Tibial artery (tissue), 4 donors: ENCODE data around the gene C1GALT1.

ENCODE experiments used
- DNase-seq, 2 donors: peaks; one replicate each; pipeline ENCODE4 v3.0.0-alpha.2; 2019
- H3K27ac ChIP-seq, 2 donors: fragments of 200-600 bp; sonication (generic) in 1 of 2; 1 replicate in 1 of 2; 2 replicates in 1 of 2; pipeline ENCODE4 v1.5.1; 2018 to 2019; ENCODE audit warnings: mild to moderate bottlenecking in 1 of 2
- H3K27me3 ChIP-seq, 2 donors: fragments of 200-600 bp; sonication (generic) in 1 of 2; one replicate each; pipeline versions ENCODE4 v1.5.1 to v1.6.0; 2016 to 2019
- H3K36me3 ChIP-seq, 3 donors: fragments of 200-600 bp; sonication (generic) in 2 of 3; one replicate each; pipeline ENCODE4 v1.5.1; 2016 to 2019; ENCODE audit warnings: mild to moderate bottlenecking in 2 of 3
- H3K4me1 ChIP-seq, 4 donors: fragments of 200-600 bp; sonication (generic) in 2 of 4; 1 replicate in 3 of 4; 2 replicates in 1 of 4; pipeline ENCODE4 v1.5.1; 2016 to 2019
- H3K4me3 ChIP-seq, 2 donors: fragments of 200-600 bp; sonication (generic) in 1 of 2; 1 replicate in 1 of 2; 2 replicates in 1 of 2; pipeline ENCODE4 v1.5.1; 2018 to 2019; ENCODE audit warnings: mild to moderate bottlenecking in 2 of 2
- H3K9me3 ChIP-seq, 3 donors: fragments of 200-600 bp; sonication (generic) in 1 of 3; one replicate each; pipeline ENCODE4 v1.5.1; 2016 to 2019
- intact Hi-C: fragments of 100-400 bp; cut with DNase I; formaldehyde crosslinking; loops from one replicate; pipeline ENCODE4 v1.15.0; 2023; ENCODE audit warnings: low total_unique reads
- TF ChIP-seq, protein P1 (sequence below), 2 experiments: fragments of 200-600 bp in 1 of 2; fragments of 450-650 bp in 1 of 2; IDR thresholded peaks; one replicate each; pipeline ENCODE4 v1.5.1; 2017 to 2019; ENCODE audit warnings: antibody characterized with exemption in 2 of 2, mild to moderate bottlenecking in 1 of 2, moderate library complexity in 1 of 2

C1GALT1 gene

DNA sequence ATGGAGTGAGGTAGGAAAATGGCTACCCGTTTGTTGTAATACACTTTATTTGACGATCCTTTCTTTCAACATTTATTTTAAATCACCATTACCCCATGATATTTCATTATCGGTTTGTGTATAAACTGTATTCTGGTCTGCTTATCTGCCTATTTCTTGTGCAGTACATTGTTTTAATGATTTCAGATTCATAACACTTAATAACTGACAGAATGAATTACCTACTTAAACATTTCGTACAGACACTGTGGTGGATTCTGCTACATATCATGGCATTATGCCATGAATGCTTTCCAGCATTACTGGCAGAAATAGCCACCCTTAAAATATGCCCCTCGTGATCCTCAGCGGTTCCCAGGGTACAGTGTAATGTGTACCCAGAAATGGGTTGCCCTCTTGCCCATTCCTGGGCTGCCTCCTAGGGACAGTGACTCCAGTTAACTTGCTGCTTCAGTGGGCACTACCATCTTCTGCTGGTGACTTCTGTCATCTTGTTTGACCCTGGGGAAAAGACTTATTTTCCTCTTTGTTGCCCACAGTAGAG, 74.5 kb downstream of the C1GALT1 start:
- intact Hi-C loops, result no loop called here
- TF ChIP-seq, protein P1, sequence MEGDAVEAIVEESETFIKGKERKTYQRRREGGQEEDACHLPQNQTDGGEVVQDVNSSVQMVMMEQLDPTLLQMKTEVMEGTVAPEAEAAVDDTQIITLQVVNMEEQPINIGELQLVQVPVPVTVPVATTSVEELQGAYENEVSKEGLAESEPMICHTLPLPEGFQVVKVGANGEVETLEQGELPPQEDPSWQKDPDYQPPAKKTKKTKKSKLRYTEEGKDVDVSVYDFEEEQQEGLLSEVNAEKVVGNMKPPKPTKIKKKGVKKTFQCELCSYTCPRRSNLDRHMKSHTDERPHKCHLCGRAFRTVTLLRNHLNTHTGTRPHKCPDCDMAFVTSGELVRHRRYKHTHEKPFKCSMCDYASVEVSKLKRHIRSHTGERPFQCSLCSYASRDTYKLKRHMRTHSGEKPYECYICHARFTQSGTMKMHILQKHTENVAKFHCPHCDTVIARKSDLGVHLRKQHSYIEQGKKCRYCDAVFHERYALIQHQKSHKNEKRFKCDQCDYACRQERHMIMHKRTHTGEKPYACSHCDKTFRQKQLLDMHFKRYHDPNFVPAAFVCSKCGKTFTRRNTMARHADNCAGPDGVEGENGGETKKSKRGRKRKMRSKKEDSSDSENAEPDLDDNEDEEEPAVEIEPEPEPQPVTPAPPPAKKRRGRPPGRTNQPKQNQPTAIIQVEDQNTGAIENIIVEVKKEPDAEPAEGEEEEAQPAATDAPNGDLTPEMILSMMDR (IDR thresholded peaks at IDR 0.05), result no peak
- H3K4me3 ChIP-seq, result no peak overlapping the region
- peaks cover 0 to 3% (median 0%) of the 10 kb centered on the region in 3 donors for H3K9me3 ChIP-seq
- peaks cover 0 to 9% (median 4%) of the 10 kb centered on the region in 4 donors for H3K4me1 ChIP-seq
- peaks cover 0 to 7% (median 7%) of the 10 kb centered on the region in 3 donors for H3K36me3 ChIP-seq
- no peaks in the 10 kb centered on the region for H3K27me3 ChIP-seq
- DNase-seq, result no peak
- no peak overlapping the region for H3K27ac ChIP-seq

DNA sequence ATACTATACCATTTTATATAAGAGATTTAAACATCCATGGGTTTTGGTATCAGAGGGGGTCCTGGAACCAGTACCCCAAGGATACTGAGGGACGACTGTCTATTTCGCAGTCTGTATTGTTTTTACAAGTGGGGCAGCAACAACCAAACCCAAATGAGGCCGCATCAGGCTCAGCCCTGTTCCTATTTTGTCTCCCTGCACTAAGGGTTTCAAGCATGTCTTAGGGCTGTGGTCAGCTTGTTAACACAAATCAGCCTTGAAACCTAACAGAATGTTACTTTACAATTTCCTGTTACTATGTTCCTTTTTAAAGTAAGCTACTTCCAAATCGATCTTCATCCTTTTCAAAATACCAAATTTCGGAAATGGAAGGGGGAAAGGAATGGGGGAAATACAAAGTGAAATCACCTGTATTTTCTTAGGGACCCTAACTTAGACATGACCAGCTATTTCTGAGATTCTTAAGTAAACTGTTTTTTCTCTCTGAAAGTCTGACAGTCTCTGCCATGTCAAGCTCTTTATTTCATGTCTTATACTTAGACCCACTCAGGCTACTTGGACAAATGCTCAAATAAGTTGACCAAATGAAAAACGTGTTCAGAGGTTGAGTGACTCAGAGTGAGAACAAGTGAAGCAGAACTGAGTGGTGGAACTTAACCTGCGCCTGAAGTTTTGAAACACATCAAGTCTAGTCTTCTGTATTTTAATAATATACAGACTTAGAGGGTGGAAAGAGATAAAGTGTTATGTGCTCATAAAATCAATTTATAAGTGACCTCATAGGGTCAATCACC, 75.8 kb downstream of the C1GALT1 start:
- intact Hi-C loops, result no loop called here
- DNase-seq, result no peak
- peaks cover 0 to 7% (median 7%) of the 10 kb centered on the region in 3 donors for H3K36me3 ChIP-seq
- H3K9me3 ChIP-seq, result peaks cover 0 to 3% (median 0%) of the 10 kb centered on the region in 3 donors
- TF ChIP-seq, protein P1 (IDR thresholded peaks at IDR 0.05), result no peak
- H3K4me3 ChIP-seq, result no peak overlapping the region
- H3K4me1 ChIP-seq, result peaks cover 0 to 9% (median 4%) of the 10 kb centered on the region in 4 donors
- no peaks in the 10 kb centered on the region for H3K27me3 ChIP-seq
- no peak overlapping the region for H3K27ac ChIP-seq

- no peak for DNase-seq
- H3K4me1 ChIP-seq, result peaks cover 0 to 19% (median 13%) of the 10 kb centered on the region in 4 donors
- no peak overlapping the region for H3K4me3 ChIP-seq
- H3K9me3 ChIP-seq, result peaks cover 0 to 3% (median 0%) of the 10 kb centered on the region in 3 donors
- TF ChIP-seq, protein P1 (IDR thresholded peaks at IDR 0.05), result no peak
- intact Hi-C loops, result no loop called here
- peaks cover 0 to 7% (median 2%) of the 10 kb centered on the region in 3 donors for H3K36me3 ChIP-seq
- H3K27ac ChIP-seq, result no peak overlapping the region
- no peaks in the 10 kb centered on the region for H3K27me3 ChIP-seq
Measured at GRCh38 chr7:7261863-7262262, 79.5 kb downstream of the C1GALT1 start.

DNA sequence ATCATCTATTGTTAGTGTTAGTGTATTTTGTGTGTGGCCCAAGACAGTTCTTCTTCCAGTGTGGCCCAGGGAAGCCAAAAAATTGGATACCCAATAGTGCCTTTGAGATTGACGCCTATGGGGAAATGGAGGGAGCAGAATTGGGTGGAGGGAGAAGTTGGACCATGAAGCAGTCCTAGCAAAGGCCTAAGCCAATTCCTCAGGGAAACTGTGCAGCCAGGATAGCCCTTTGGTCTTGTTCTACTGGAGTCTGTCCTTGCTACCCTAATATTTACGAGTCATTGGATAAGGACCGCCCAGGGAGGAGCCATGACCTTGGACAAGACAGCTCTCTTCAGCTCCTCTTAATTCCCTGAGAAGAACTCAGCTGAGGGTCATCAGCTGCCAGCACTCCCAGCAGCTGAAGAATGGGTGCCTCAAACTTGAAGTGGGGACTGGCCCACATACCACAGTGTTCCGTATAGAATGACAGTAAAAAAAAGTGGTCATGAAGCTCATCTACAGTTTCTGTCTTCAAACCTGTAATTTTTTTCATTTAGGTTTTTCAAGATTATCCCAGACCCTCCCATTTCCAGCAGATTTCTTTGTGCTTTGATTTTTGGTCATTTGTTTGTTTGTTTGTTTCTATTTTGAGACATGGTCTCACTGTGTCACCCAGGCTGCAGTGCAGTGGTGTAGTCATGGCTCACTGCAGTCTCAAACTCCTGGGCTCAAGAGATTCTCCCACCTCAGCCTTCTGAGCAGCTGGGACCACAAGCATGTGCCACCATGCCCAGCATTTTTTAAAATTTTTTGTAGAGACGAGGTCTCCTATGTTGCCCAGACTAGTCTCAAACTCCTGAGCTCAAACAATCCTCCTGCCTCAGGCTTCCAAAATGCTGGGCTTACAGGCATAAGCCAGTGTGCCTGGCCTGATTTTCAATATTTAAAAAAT, 81.2 kb downstream of the C1GALT1 start:
- no peaks in the 10 kb centered on the region for H3K27me3 ChIP-seq
- DNase-seq, result no peak
- intact Hi-C loops, result no loop called here

More for the DNA sequence above, 81.2 kb downstream of the C1GALT1 start:
- TF ChIP-seq, protein P1 (IDR thresholded peaks at IDR 0.05), result no peak
- Histone ChIP-seq H3K4me1 (peaks cover 0 to 12% (median 10%) of the 10 kb centered on the region in 4 donors), H3K9me3 (peaks cover 0 to 3% (median 0%) of the 10 kb centered on the region in 3 donors), H3K4me3 (no peak overlapping the region), H3K27ac (no peak overlapping the region), H3K36me3 (peaks cover 0 to 7% (median 0%) of the 10 kb centered on the region in 3 donors)
